Endodermal cell (in vitro differentiated cells): ENCODE measurements around the gene CDC42EP5. TPM values are rescaled to one million over a fixed set of nuclear protein-coding genes. Genes with fewer than 3 reads are reported as not detected.
"Not testable (repeated sequence)": the region's sequence is repeated elsewhere in the genome, so short reads cannot be mapped to it uniquely, and the experiment has no call there.

Experiments used
- DNase-seq: peaks from one replicate; pipeline ENCODE4 v3.0.0-alpha.2; 2017
- H3K27ac ChIP-seq: 2 replicates; pipeline ENCODE4 v1.5.1; 2013; ENCODE audit warnings: mild to moderate bottlenecking, low read depth, low read length, moderate library complexity
- H3K27me3 ChIP-seq: 2 replicates; pipeline ENCODE4 v1.6.1; 2013; ENCODE audit warnings: mild to moderate bottlenecking, low read length, moderate library complexity; ENCODE audit not compliant: insufficient read depth, control insufficient read depth, poor library complexity, severe bottlenecking
- H3K36me3 ChIP-seq: 2 replicates; pipeline ENCODE4 v1.7.0; 2013; ENCODE audit warnings: mild to moderate bottlenecking, low read length, moderate library complexity; ENCODE audit not compliant: control insufficient read depth, insufficient read depth
- H3K4me1 ChIP-seq: one replicate; pipeline ENCODE4 v1.7.0; 2013; ENCODE audit warnings: low read length; ENCODE audit not compliant: control insufficient read depth, insufficient read depth
- H3K4me3 ChIP-seq: 2 replicates; pipeline ENCODE4 v1.5.1; 2013; ENCODE audit warnings: mild to moderate bottlenecking, low read length, moderate library complexity
- H3K9ac ChIP-seq: 2 replicates; pipeline ENCODE4 v1.6.1; 2013; ENCODE audit warnings: mild to moderate bottlenecking, low read length, moderate library complexity; ENCODE audit not compliant: poor library complexity, severe bottlenecking; ENCODE audit errors: extremely low read depth
- H3K9me3 ChIP-seq: 2 replicates; pipeline ENCODE4 v1.6.1; 2013; ENCODE audit warnings: mild to moderate bottlenecking, low read length, moderate library complexity; ENCODE audit not compliant: control insufficient read depth
- H3K27ac Mint-ChIP-seq: 2 replicates; pipeline ENCODE4 v1.8.0; 2020; ENCODE audit warnings: mixed read lengths
- H3K27me3 Mint-ChIP-seq: 2 replicates; pipeline ENCODE4 v1.8.0; 2021; ENCODE audit warnings: mild to moderate bottlenecking, mixed read lengths; ENCODE audit not compliant: insufficient read depth
- H3K36me3 Mint-ChIP-seq: 2 replicates; pipeline ENCODE4 v1.8.0; 2020; ENCODE audit warnings: low read depth, mixed read lengths
- H3K4me1 Mint-ChIP-seq: 2 replicates; pipeline ENCODE4 v1.8.0; 2020; ENCODE audit warnings: mixed read lengths
- H3K4me3 Mint-ChIP-seq: 2 replicates; pipeline ENCODE4 v1.8.0; 2020; ENCODE audit warnings: mild to moderate bottlenecking, moderate library complexity, mixed read lengths
- H3K9me3 Mint-ChIP-seq: 2 replicates; pipeline ENCODE4 v1.8.0; 2020; ENCODE audit warnings: mild to moderate bottlenecking, mixed read lengths
- CTCF ChIP-seq: fragments of 200-600 bp; sonication (generic); conservative IDR thresholded peaks from 2 replicates; pipeline ENCODE4 v1.5.0; 2021; ENCODE audit warnings: antibody characterized with exemption, mild to moderate bottlenecking
- WGBS, 2 experiments: methylation state at CpG; one replicate each; pipeline versions ENCODE4 v1.1.5 to v1.1.7; 2013; ENCODE audit warnings: missing lambda C conversion rate in 2 of 2, mixed read lengths in 1 of 2; ENCODE audit not compliant: insufficient coverage in 1 of 2, insufficient read length in 1 of 2; 5-methylcytosine and 5-hydroxymethylcytosine counted together
- total RNA-seq, 2 donors: library from RNA; stranded (reverse); fragmentation: NEBNext Ultra II Directional in 1 of 2; extraction: Animal tissue kit (Norgen Biotek cat#: 25700) in 1 of 2; gene quantifications; 2 replicates in 1 of 2; 3 replicates in 1 of 2; pipeline ENCODE4 v1.2.1, GENCODE V29; 2021

CDC42EP5 gene
- total RNA-seq, 2 donors from 2014 or later: 0.49 TPM; not detected in 1

GRCh38 chr19:54446349-54446748 lies 26.7 kb downstream of the CDC42EP5 start:
- Mint-ChIP-seq H3K36me3 (peaks cover 36% of the 10 kb centered on the region), H3K4me1 (peaks cover 25% of the 10 kb centered on the region)
- H3K36me3 ChIP-seq: peaks cover 23% of the 10 kb centered on the region
- H3K4me3 ChIP-seq, H3K27ac Mint-ChIP-seq, H3K9me3 ChIP-seq, H3K9me3 Mint-ChIP-seq, H3K4me1 ChIP-seq, H3K9ac ChIP-seq, H3K4me3 Mint-ChIP-seq, H3K27me3 Mint-ChIP-seq, H3K27me3 ChIP-seq, H3K27ac ChIP-seq: not testable (repeated sequence)
- peak; percentile 39 for DNase-seq
- peak; percentile 52 for TF ChIP-seq CTCF
- WGBS, 2 experiments: 96% methylated on average over 9 to 15 of the region's 15 CpGs

DNA sequence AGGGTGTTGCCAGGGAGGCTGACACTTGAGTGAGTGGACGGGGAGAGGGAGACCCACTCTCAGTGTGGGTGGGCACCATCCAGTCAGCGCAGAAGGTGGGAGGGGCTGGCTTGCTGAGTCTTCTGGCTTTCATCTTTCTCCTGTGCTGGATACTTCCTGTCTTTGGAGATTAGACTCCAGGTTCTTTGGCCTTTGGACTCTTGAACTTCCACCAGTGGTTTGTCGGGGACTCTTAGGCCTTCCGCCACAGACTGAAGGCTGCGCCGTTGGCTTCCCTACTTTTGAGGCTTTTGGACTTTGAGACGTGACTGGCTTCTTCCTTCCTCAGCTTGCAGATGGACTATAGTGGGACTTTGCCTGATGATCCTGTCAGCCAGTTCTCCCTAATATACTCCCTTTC lies 28.4 kb downstream of the CDC42EP5 start:
- no peaks in the 10 kb centered on the region for H3K9me3 Mint-ChIP-seq
- Histone ChIP-seq H3K9ac (no peak overlapping the region), H3K27ac (no peak overlapping the region), H3K27me3 (no peaks in the 10 kb centered on the region), H3K36me3 (peaks cover 23% of the 10 kb centered on the region), H3K9me3 (no peaks in the 10 kb centered on the region), H3K4me3 (no peak overlapping the region), H3K4me1 (no peaks in the 10 kb centered on the region)
- DNase-seq: no peak
- H3K27ac Mint-ChIP-seq: no peak overlapping the region
- H3K4me3 Mint-ChIP-seq: no peak overlapping the region
- peaks cover 9% of the 10 kb centered on the region for H3K4me1 Mint-ChIP-seq
- no peaks in the 10 kb centered on the region for H3K27me3 Mint-ChIP-seq
- peaks cover 36% of the 10 kb centered on the region for H3K36me3 Mint-ChIP-seq
- no peak for TF ChIP-seq CTCF
- WGBS, 2 experiments: 95 to 97% methylated on average over 4 to 7 of the region's 7 CpGs

DNA sequence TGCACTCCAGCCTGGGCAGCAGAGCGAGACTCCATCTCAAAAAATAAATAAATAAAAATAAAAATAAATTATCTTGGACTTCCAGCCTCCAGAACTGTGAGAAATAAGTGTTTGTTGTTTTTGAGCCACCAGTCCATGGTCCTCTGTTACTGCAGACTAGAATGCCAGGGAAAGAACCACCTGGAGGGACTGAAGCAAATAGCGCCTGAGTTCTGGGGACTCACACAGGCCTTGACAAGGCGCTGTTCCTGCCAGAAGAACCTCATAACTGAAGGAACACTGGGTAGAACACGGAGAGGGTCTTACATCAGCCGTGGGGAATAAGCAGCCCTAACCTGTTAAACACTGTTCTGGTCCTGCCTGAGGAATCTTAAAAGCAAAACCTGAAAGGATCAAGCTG lies 32.5 kb downstream of the CDC42EP5 start:
- H3K4me1 Mint-ChIP-seq: peaks cover 4% of the 10 kb centered on the region
- H3K4me3 ChIP-seq: no peak overlapping the region

More for the DNA sequence above, 32.5 kb downstream of the CDC42EP5 start:
- peaks cover 4% of the 10 kb centered on the region for H3K4me1 ChIP-seq
- no peaks in the 10 kb centered on the region for H3K27me3 Mint-ChIP-seq
- H3K36me3 ChIP-seq: peaks cover 26% of the 10 kb centered on the region
- H3K9me3 Mint-ChIP-seq: no peaks in the 10 kb centered on the region
- no peak overlapping the region for H3K4me3 Mint-ChIP-seq
- peaks cover 34% of the 10 kb centered on the region for H3K36me3 Mint-ChIP-seq
- no peaks in the 10 kb centered on the region for H3K27me3 ChIP-seq
- no peak for TF ChIP-seq CTCF
- H3K27ac ChIP-seq: no peak overlapping the region
- no peak overlapping the region for H3K27ac Mint-ChIP-seq
- 93 to 94% methylated on average over 4 of the region's 5 CpGs for WGBS, 2 experiments
- DNase-seq: no peak
- H3K9ac ChIP-seq: no peak overlapping the region
- H3K9me3 ChIP-seq: no peaks in the 10 kb centered on the region
